NCI-H2171 (cell line): ENCODE data around the gene COQ6.
"Not testable (repeated sequence)": the region's sequence is repeated elsewhere in the genome, so short reads cannot be mapped to it uniquely, and the experiment has no call there.

Experiments used
- DNase-seq: peaks from one replicate; lab custom pipeline; 2025; lab: John Stamatoyannopoulos, UW

Gene COQ6

DNA sequence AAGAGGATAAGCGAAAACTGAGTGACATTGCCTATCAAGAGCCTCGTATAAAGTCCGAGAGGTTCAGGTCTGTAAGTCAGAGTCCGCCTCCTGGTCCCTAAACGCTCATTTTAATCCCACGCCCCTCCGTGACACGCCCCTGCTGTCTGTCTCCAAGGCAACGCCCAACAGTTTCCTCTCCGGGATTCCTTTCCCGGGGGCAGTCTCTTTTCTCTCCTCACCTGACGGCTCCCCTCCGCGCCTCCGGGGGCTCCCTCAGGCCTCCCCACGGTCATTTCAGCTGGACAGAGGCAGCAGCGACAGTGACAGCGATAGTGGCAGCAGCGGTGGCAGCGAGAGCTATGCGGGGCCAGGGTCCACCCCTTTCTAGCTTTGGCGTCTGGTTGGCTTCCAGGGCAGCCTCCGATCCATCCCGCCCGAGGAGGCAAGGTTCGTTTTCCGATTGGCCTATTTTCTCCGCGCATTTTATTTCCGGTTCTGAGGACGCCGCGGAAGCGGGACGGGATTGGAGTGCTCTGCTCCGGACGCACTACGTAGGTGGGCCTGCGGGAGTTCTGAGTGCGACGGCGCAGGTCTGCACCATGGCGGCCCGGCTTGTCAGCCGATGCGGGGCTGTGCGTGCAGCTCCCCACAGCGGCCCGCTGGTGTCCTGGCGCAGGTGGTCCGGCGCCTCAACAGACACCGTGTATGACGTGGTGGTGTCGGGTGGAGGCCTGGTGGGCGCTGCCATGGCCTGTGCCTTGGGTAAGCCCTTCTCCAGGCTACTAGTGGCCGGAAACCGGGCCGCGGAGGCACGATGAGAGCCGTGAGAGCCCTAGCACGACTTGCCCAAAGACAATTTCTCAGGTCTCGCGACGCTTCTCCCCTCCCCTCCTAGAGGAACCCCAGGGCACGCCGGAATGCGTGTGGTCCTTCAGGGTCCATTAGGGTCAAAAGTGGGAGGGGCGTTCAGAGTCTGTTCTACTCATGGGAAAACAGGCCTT lies at the start of gene COQ6, which contains the start of gene FAM161B:
COQ6 (plus strand) TSS at position 551 of the 983 bp plus-strand sequence; CDS start at position 582, 31 bp downstream.
FAM161B (minus strand) TSS at position 343 of the 983 bp plus-strand sequence; CDS start at position 275, 68 bp downstream.
- peak; percentile 98 for DNase-seq

DNA sequence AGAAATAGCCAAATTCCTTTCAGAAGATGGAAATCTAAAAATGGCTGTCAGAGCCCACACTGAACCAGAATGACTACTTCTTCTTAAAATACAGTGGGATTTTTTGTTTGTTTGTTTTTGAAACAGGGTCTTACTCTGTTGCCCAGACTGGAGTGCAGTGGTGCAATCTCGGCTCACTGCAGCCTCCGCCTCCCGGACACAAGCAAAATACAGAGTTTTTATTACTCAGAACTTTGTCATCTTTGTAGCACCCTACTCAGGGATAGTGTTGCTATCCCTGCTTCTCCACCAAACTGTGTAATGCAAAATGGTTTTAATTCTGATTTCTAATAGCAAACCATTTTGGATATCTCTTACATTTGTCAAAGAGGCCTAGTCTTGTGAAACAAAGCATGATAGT lies 47.1 kb upstream of the COQ6 start:
- DNase-seq, result no peak

DNA sequence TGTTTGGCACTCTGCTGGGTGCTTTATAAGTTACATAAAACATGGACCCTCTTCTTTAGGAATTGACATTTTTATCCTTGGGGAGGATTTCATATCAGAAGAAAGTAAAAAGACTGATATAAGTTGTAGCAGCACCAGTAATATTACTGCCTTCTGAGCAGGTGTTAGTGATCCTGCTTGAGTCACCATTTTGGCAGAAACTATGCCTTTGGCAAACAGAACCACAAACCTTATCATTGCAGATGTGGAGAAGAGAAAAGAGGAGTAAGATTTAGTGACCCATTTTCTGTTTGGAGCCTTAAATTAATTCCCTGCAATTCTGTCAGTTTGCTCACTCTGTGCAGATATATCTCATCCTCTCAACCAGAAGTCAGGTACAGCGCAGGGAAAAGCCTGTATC lies 40.4 kb upstream of the COQ6 start:
- DNase-seq, result no peak

DNA sequence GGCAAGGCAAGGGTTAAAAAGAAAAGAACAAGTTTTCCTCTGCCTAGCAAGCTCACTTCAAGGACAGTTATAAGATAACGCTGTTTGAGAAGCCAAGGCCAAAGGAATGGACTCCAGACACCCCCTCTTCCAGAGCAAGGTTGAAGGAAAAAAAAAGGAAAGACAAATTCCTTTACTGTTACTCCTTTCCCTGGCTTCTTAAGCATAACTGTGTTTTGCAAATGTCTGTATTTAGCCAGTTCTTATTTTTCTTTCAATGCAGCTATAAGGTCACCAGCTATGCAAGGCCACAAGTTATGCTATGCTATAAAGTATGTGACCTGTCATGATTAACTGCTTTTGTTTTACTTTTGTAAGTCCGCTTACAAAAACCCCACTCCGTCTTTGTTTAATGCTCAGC lies 36.8 kb upstream of the COQ6 start:
- no peak for DNase-seq

DNA sequence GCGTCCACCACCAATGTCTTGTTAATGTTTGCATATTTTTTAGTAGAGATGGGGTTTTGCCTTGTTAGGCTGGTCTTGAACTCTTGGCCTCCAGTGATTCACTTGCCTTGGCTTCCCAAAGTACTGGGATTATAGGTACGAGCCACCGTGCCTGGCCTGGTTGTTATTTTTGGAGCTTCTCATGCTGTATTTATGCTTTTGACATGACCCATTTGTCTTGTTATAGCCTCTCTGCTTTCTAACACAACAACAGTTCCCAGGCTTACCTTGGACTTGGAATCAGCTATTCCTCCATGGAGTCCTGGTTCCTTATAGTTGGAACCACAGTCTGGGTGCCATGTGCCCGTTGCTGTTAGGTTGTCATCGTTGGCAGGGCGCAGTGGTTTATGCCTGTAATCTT lies 33.8 kb upstream of the COQ6 start:
- no peak for DNase-seq

DNA sequence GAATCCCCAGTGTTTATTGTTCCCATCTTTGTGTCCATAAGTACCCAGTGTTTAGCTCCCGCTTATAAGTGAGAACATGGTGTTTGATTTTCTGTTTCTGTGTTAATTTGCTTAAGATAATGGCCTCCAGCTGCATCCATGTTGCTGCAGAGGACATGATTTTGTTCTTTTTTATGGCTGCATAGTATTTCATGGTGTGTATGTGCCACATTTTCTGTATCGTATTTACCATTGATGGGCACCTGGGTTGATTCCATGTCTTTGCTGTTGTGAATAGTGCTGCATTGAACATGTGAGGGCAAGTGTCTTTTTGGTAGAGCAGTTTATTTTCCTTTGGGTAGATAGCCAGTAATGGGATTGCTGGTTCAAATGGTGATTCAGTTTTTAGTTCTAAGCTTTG lies 30.6 kb upstream of the COQ6 start:
- DNase-seq, result not testable (repeated sequence)

DNA sequence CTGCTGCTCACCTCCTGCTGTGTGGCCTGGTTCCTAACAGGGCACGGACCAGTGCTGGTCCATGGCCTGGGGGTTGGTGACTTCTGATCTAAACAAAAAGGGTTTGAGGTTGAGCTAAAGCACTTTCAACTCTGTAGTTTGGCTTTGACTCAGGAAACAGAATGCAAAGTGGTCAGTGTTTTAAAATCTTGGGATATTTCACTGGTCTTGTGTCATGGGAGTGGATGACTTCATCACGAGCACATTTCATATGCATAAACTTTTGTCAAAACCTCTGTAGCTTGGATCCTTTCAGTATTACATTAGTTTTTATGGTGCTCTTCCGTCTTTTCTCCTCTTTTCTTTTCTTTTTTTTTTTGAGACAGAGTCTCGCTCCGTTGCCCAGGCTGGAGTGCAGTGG lies 25.8 kb upstream of the COQ6 start:
- no peak for DNase-seq

DNA sequence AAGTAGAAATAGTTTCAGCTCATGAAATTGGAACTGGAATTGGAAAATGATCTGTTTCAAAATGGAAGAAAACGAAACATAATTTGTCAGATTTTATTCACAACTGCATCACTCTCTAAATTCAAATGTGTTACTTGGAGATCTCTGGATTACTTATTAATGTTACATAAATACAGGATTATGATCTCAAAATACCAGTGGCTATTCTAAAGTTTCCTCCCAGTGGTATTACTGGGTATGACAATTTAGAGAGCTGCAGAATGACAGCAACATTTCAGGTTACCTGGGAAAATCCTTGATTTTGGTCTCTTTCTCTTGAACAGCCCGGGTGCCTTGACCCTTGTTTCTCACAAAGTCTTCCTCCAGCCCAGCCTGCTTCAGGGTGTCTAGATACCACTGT lies 14.4 kb upstream of the COQ6 start:
- DNase-seq, result peak; percentile 4

DNA sequence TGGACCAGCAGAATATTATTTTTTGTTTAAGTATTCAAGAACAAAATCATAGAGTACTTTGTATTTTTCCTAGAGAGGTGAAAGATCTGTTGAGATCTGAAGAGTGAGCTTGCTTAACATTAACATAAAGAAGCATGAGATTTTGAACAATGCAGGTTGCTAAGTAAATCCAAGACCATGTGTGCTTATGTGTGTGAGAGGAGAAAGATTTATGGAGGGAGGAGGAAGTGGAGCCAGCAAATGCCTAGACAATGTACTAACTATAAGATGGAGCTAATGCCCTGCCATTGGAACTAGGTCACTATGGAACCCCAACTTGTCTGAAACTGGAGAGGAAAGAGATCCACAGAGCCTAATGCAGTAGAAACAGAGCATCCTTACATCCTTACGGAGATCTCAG lies 13.6 kb upstream of the COQ6 start:
- DNase-seq, result no peak

DNA sequence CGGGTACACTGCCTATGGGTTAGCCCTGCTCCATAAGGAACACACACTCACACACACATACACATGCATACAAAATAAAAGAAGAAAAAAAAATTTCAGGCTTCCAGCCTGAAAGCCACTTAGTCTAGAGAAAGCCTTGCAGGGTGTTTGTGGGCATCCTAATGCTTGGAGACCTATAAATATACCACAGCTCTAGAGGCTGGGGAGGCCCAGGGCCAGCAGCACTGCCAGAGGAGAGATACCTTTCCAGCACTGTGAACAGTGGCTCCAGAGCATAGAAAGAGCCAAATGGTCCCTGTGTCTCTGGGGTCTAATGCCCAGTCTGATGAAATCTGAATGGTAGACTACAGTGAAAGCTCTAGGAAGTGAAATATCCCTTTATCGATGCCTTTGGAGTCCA lies 13.1 kb upstream of the COQ6 start:
- no peak for DNase-seq

DNA sequence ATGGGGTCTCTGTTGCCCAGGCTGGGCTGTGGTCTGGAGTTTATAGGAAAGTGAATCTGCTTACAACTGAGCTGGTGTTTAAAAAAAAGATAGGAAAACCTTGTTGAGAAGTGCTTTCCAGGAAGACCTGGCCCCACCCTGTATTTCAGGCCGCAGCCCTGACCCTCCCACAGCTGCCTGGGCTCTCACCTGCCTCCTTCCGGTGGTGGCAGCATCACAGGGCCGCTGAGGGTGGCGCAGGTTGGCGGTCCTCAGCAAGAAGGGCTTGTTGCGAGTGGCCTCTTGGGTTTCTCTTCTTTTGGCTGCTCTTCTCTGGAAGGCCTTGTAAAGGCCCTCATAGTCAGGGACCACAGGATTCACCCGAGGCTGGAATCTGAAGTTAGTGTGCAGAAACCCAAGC lies 7.9 kb upstream of the COQ6 start:
- no peak for DNase-seq

DNA sequence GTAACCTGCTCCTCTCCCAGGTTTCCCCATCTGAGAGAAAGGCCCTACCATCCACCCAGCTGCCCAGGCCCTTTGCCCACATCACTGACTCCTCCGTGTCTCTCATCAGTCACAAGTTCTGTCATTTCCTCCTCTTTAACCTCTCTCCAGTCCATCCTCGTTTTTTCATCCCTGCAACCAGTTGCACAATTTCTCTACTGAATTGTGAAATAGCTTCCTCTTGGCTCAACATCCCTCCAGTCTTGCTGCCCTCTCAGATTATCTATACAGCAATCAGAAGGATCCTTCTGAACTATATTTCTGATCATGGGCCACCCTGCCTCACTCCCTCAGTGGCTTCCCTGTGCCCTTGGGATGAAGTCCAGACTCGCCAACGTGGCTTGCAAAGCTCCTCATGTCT lies 7.0 kb upstream of the COQ6 start:
- DNase-seq, result no peak

DNA sequence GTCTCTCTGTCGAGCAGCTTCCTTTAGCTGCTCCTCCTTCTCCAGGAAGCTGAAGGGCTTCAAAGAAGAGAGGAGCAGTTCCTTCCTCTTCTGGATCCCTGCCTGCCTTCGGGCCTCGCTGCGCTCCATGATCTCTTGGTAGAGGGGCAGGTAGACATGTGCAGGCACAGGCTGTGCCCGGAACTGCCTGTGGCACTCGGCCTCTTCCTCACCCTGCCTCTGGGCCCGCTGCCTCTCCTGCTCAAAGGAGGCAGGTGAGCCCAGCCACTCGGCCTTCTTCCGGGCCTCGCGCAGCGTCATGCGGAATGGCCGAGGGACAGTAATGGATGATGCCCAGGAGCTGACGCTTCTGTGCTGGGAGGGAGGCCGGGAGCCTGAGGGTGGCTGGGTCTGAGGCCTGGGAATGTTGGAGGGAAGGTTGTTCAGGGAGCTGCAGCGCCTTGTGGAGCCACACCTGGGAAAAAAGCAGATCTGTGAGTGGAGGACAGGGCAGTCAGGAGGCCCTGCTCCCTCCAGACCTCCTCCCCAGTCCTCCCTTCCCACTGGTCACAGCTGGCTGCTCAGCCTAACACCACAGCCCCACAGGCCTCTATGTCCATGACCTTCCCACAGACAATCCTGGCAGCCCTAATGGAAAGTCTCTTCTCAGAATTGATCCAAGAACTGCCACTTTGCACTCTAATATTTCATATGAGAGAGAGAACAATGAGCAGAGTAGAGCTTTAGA lies 5.5 kb upstream of the COQ6 start:
- DNase-seq, result no peak

DNA sequence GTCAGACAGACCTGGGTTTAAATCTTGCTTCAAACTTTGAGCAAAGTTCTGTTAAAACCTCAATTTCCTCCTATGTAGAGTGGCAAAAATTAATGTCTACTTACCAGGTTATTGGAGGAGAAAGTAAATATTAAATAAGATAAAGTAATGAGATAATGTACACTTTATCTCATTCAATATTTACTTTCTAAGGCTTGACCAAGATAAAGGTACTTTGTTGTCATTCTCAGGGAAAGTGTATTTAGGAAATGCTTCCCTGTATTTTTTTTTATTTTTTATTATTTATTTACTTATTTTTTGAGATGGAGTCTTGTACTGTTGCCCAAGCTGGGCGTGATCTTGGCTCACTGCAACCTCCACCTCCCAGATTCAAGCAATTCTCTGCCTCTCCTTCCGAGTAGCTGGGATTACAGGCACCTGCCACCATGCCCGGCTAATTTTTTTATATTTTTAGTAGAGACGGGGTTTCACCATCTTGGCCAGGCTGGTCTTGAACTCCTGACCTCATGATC lies 4.9 kb upstream of the COQ6 start:
- DNase-seq, result no peak

DNA sequence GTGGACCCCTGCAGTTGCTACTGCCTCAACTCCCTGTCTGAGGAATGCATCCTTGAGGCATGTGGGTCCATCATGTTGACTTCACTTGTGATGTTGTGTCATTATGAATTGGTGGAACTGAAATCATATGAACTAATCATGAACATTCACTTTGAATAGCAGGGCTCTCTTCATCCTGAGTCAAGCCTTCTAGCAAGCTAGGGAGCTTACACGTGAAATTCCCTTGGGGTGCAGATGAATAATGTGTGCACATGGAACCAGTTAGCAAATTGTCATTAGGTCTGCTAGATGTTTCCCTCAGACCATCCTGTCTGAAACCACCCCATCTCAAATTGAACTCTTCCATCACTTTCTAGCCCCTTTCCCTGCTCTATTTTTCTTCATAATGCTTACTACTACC lies 3.6 kb downstream of the COQ6 start:
- no peak for DNase-seq

DNA sequence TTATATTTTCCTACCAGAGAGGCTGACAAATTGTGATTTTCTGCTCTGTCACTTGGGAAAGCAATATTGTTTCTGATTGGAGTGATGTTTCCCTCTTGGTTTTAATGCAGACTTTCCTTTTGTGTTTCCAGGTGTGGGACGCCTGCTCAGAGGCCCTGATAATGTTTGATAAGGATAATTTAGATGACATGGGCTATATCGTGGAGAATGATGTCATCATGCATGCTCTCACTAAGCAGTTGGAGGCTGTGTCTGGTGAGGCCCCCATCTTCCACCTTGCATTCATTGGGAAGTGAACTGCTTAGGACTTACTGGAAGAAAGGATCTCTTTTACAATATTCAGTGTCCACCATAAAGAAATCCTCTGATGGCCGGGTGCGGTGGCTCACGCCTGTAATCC lies 5.6 kb downstream of the COQ6 start:
- DNase-seq, result no peak

DNA sequence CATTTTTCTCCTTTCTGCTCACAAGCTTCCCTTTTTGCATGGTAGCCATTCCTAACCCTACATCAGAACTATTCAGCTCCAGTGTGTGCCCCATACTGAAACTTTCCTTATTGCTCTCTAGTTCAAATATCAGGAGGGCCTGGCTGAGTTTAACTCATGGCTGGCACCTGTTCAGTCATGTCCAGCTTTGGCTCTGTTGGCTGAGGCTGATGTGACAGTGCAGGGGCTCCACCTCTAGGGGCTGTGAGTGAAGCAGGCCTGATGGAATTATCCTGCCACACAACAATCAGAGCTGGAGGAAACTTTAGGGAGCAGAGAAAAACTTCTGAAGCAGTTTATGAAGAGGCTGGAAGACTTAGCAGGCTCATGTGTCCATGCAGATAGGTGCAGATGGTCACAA lies 8.5 kb downstream of the COQ6 start:
- DNase-seq, result no peak

DNA sequence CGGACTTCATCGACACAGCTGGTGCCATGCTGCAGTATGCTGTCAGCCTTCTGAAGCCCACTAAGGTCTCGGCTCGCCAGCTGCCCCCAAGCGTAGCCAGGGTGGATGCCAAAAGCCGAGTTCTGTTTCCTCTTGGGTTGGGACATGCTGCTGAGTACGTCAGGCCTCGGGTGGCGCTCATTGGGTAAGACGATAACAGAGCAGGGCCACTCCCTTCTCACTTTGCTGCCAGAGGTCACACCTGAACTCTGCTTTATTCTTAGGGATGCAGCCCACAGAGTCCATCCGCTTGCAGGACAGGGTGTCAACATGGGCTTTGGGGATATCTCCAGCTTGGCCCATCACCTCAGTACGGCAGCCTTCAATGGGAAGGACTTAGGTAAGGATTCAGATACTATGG lies 11.1 kb downstream of the COQ6 start:
- DNase-seq, result no peak

DNA sequence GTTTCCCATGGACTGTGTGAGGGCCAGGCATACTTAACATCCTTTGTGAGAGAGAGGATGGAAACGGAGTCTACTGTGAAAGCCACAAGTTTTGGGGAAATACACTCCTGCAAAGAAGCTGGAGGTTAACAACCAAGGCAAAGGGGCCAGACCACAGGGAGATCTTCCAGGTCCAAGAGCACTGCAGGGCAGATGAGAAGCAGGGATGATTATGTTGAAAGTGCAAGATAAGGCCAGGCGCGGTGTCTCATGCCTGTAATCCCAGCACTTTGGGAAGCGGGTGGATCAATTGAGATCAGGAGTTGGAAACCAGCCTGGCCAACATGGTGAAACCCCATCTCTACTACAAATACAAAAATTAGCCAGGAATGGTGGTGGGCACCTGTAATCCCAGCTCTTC lies 15.1 kb downstream of the COQ6 start:
- DNase-seq, result no peak

DNA sequence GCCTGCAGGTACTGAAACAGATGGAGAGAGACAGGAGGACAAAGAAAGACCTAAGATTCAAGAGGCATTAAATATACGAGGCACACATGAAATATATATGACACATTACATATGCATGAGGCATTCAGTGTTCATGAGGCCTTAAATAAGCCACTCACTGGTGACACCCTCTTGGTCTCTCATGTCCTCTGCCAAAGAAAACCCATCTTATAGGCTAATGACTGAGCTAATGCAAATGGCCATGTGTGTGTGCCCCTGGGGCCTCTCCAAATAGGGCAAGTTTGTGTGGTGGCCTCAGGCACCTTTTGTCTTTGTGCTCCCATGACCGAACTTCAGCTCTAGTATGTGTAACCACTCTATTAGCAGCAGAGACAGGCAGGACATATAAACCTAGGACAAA lies 18.8 kb downstream of the COQ6 start:
- DNase-seq, result no peak

DNA sequence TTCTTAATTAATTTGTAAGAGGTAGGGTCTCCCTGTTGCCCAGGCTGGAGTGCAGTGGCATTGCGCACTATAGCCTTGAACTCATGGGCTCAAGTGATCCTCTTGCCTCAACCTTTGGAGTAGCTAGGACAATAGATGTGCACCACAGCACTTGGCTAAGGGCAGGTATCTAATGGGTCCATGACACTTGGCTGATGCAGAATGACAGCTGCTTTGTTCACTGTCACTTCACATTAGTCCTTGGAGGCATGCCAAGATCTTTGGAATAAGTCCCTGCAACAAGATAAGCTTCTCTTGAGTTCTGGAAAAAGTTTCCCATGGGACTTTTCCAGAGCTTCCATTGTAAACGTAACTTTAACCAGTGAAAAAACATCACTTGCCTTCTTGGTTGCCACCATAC lies 23.4 kb downstream of the COQ6 start:
- peak; percentile 70 for DNase-seq

DNA sequence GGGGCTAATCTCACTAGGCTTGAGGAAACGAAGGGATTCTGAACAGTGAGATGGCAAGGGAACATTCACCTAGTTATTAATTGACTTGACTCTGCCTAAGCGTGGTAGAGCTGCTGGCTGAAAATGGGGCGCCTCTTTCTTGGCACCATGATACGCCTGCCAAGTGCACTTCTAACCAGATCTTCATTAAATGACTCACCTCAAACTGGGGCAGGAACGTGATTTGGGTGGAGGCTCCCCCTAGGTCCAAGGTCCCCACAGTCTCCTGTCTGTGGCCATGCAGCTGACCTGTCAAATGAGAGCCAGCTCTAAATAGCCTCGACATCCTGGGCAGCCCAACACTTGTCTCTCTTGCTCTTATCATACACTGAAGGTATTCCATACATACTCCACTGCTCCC lies 26.0 kb downstream of the COQ6 start:
- no peak for DNase-seq

DNA sequence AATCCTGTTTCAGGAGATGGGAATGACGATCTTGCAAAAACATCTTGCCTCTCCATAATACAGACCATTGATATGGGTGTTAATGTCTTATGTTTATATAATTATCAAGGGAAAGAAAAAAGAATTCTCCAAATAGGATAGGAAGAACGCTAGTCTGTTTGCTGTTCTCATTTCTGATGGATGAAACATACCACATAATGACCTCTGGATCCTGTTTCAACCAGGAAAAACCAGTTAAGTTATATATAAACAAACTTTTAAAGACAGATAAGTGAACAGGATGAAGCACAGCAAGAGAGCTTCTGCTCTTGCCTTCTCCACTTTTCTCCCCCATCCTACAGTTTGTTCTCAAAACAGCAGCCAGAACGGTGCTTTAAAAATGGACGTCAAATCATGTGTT lies 27.8 kb downstream of the COQ6 start:
- no peak for DNase-seq
